SK-N-SH (cell line): ENCODE measurements around the gene RNF187. TPM values are rescaled to one million over a fixed set of nuclear protein-coding genes. Genes with fewer than 3 reads are reported as not detected.

Source experiments
- CTCF ChIA-PET: fragments of 300-600, 350-600 bp; formaldehyde crosslinking; extraction: SDS; loops from one replicate; lab custom pipeline; 2021; lab: Yijun Ruan, JAX
- POLR2A ChIA-PET: fragments of 350-600 bp; sonication (Branson Sonifier 250); formaldehyde crosslinking; extraction: SDS; loops from one replicate; lab custom pipeline; 2020; ENCODE audit warnings: antibody characterized with exemption, inconsistent platforms; lab: Yijun Ruan, JAX
- DNase-seq: peaks from one replicate; pipeline ENCODE4 v3.0.0; 2012
- H2AFZ ChIP-seq: fragments of 200-600 bp; sonication (generic); 2 replicates; pipeline ENCODE4 v1.8.1; 2016; ENCODE audit warnings: antibody characterized with exemption, mild to moderate bottlenecking, low read depth
- H3F3A ChIP-seq: fragments of 200-600 bp; sonication (generic); replicated peaks from 2 replicates; pipeline ENCODE3; 2016; ENCODE audit warnings: antibody characterized with exemption, mild to moderate bottlenecking; ENCODE audit not compliant: insufficient read depth
- H3K27ac ChIP-seq, 2 experiments: fragments of 200-500 bp in 1 of 2; fragments of 200-600 bp in 1 of 2; sonication (Bioruptor generic) in 1 of 2; sonication (generic), shearing (Covaris generic) in 1 of 2; 2 replicates each; pipeline versions ENCODE4 v1.5.1 to v1.6.1; 2014 to 2016; ENCODE audit warnings: low read depth in 2 of 2, inconsistent platforms in 1 of 2, low read length in 1 of 2, mild to moderate bottlenecking in 1 of 2, mixed read lengths in 1 of 2
- H3K27me3 ChIP-seq: fragments of 200-600 bp; sonication (generic), shearing (Covaris generic); 2 replicates; pipeline ENCODE4 v1.6.1; 2016; ENCODE audit warnings: mixed run types; ENCODE audit not compliant: insufficient read depth
- H3K36me3 ChIP-seq, 2 experiments: fragments of 200-500 bp in 1 of 2; fragments of 200-600 bp in 1 of 2; sonication (Bioruptor generic) in 1 of 2; sonication (generic) in 1 of 2; replicated peaks in 1 of 2; 2 replicates each; pipeline versions ENCODE3 to v1.5.1; 2014 to 2016; ENCODE audit warnings: low read length in 1 of 2, mild to moderate bottlenecking in 1 of 2; ENCODE audit not compliant: insufficient read depth in 2 of 2, control insufficient read depth in 1 of 2
- H3K4me1 ChIP-seq, 2 experiments: fragments of 200-500 bp in 1 of 2; fragments of 200-600 bp in 1 of 2; sonication (Bioruptor generic) in 1 of 2; sonication (generic), shearing (Covaris generic) in 1 of 2; 2 replicates each; pipeline versions ENCODE4 v1.5.1 to v1.6.1; 2014 to 2016; ENCODE audit warnings: low read depth in 1 of 2, low read length in 1 of 2, mixed run types in 1 of 2; ENCODE audit not compliant: insufficient read depth in 2 of 2, control insufficient read depth in 1 of 2
- H3K4me2 ChIP-seq: fragments of 200-600 bp; sonication (generic), shearing (Covaris generic); 2 replicates; pipeline ENCODE4 v1.6.1; 2017; ENCODE audit warnings: mixed run types
- H3K4me3 ChIP-seq, 2 experiments: fragments of 200-500 bp in 1 of 2; fragments of 200-600 bp in 1 of 2; sonication (Bioruptor generic) in 1 of 2; sonication (generic), shearing (Covaris generic) in 1 of 2; 2 replicates each; pipeline versions ENCODE4 v1.5.1 to v1.8.1; 2014 to 2016; ENCODE audit warnings: low read depth in 2 of 2, inconsistent platforms in 1 of 2, low read length in 1 of 2, mild to moderate bottlenecking in 1 of 2, mixed read lengths in 1 of 2, moderate library complexity in 1 of 2
- H3K79me2 ChIP-seq: fragments of 200-600 bp; sonication (generic); 2 replicates; pipeline ENCODE4 v1.8.1; 2017; ENCODE audit warnings: mild to moderate bottlenecking; ENCODE audit not compliant: insufficient read depth
- H3K9ac ChIP-seq: fragments of 200-600 bp; sonication (generic); 2 replicates; pipeline ENCODE4 v1.6.1; 2017; ENCODE audit warnings: mixed run types
- H3K9me2 ChIP-seq: fragments of 200-600 bp; sonication (generic); 2 replicates; pipeline ENCODE4 v1.6.1; 2017; ENCODE audit warnings: mixed run types
- H3K9me3 ChIP-seq: fragments of 200-600 bp; sonication (generic); 2 replicates; pipeline ENCODE4 v1.6.1; 2017; ENCODE audit warnings: mixed run types, mild to moderate bottlenecking, moderate library complexity
- H4K20me1 ChIP-seq: fragments of 200-600 bp; sonication (generic); 2 replicates; pipeline ENCODE4 v1.6.1; 2017; ENCODE audit warnings: mild to moderate bottlenecking, mixed run types; ENCODE audit not compliant: insufficient read depth
- CHD2 ChIP-seq: fragments of 150-350 bp; IDR thresholded peaks from 2 replicates; pipeline ENCODE4 v1.6.1; 2018; ENCODE audit warnings: low read length; ENCODE audit not compliant: partially characterized antibody
- ELF1 ChIP-seq: IDR thresholded peaks from 2 replicates; pipeline ENCODE4 v1.4.0; 2012
- EP300 ChIP-seq, 2 experiments: IDR thresholded peaks; 2 replicates each; pipeline versions ENCODE4 v1.4.0 to v1.6.1; 2012; ENCODE audit warnings: borderline replicate concordance in 1 of 2, low read depth in 1 of 2, low read length in 1 of 2
- EZH2phosphoT487 ChIP-seq: fragments of 200-600 bp; sonication (generic); IDR thresholded peaks from 2 replicates; pipeline ENCODE4 v1.6.1; 2017; ENCODE audit warnings: low read depth, mixed run types, mild to moderate bottlenecking, antibody characterized with exemption, moderate library complexity, borderline replicate concordance
- FOXJ3 ChIP-seq: sonication (generic); formaldehyde crosslinking; IDR thresholded peaks from 2 replicates; pipeline ENCODE4 v1.5.1; 2020; ENCODE audit warnings: mild to moderate bottlenecking, missing genetic modification reagents
- FOXM1 ChIP-seq: IDR thresholded peaks from 2 replicates; pipeline ENCODE4 v1.4.0; 2012; ENCODE audit warnings: low read depth, mild to moderate bottlenecking
- NFIC ChIP-seq: IDR thresholded peaks from 2 replicates; pipeline ENCODE4 v1.4.0; 2012; ENCODE audit warnings: borderline replicate concordance
- RAD21 ChIP-seq: IDR thresholded peaks from 2 replicates; pipeline ENCODE4 v1.6.1; 2012; ENCODE audit warnings: mild to moderate bottlenecking, low read length
- RXRA ChIP-seq: IDR thresholded peaks from 2 replicates; pipeline ENCODE4 v1.4.0; 2012; ENCODE audit warnings: low read depth, mild to moderate bottlenecking, borderline replicate concordance
- SMC3 ChIP-seq: IDR thresholded peaks from 2 replicates; pipeline ENCODE4 v1.6.1; 2012; ENCODE audit warnings: low read depth, low read length, improper control_type of control experiment
- TAF1 ChIP-seq: IDR thresholded peaks from 2 replicates; pipeline ENCODE4 v1.6.1; 2012; ENCODE audit warnings: low read depth, mild to moderate bottlenecking, low read length, moderate library complexity, borderline replicate concordance
- TEAD4 ChIP-seq: IDR thresholded peaks from 2 replicates; pipeline ENCODE4 v1.4.0; 2012; ENCODE audit warnings: mild to moderate bottlenecking, borderline replicate concordance; ENCODE audit not compliant: insufficient read depth
- YY1 ChIP-seq: IDR thresholded peaks from 2 replicates; pipeline ENCODE4 v1.4.0; 2012; ENCODE audit warnings: low read depth, mild to moderate bottlenecking
- WGBS: methylation state at CpG from one replicate; pipeline ENCODE4 v1.1.6; 2017; ENCODE audit warnings: low lambda C conversion rate; 5-methylcytosine and 5-hydroxymethylcytosine counted together
- polyA plus RNA-seq, 3 experiments: library from polyadenylated mRNA; depleted of rRNA; stranded (reverse); fragments of >200 nt; gene quantifications; 2 replicates each; pipeline ENCODE4 v1.2.3, GENCODE V29; 2012
- TF ChIP-seq, protein P1 (sequence below): IDR thresholded peaks from 2 replicates; pipeline ENCODE4 v1.4.0; 2012; ENCODE audit warnings: low read depth
- TF ChIP-seq, protein P2 (sequence below): IDR thresholded peaks from 2 replicates; pipeline ENCODE4; 2012
- TF ChIP-seq, protein P3 (sequence below): IDR thresholded peaks from 2 replicates; pipeline ENCODE4 v1.4.0; 2012; ENCODE audit warnings: low read depth, borderline replicate concordance
- TF ChIP-seq, protein P4 (sequence below): fragments of 200-600 bp; sonication (generic); IDR thresholded peaks from 2 replicates; pipeline ENCODE4 v1.6.1; 2017; ENCODE audit warnings: antibody characterized with exemption, mild to moderate bottlenecking, moderate library complexity

Gene RNF187
- polyA plus RNA-seq, 1 of the 3 experiments (the other 2 are of a cell fraction), result 71.1 TPM

DNA sequence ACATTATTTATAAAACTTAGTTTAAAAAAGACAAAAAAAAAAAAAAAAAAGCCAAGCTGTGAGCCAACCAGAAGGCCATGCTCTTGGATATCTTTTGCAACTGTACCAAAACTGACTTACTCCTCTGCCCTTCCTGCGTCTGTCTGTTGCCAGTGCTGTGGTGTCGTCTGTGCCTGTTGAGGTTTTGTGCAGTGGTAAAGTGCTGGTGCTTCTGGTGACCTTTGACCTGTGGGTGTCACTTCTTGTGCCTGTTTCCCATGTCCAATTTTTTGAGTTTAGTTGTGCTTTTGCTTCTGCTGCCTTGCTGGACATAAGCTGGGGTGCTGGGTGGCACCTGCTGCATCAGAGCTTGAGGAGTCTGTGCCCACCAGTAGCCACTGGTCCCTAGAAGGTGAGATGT, 41.4 kb downstream of the RNF187 start:
- POLR2A ChIA-PET, result no interaction called here
- H3K4me1 ChIP-seq, result no peaks in the 10 kb centered on the region
- CTCF ChIA-PET, result interaction anchor here (1.2 kb wide), 1 partner anchor 28 kb away, joined by 5 read pairs; no protein-coding TSS in a partner anchor
- no peak overlapping the region for H3K9ac ChIP-seq
- H3K27ac ChIP-seq, result no peak overlapping the region
- no peaks in the 10 kb centered on the region for H4K20me1 ChIP-seq
- no peaks in the 10 kb centered on the region; the same call in 1 of the 2 replicates for H3K27me3 ChIP-seq
- H3K79me2 ChIP-seq, result no peaks in the 10 kb centered on the region
- TF ChIP-seq ELF1 (no peak), SMC3 (no peak), TEAD4 (no peak)
- H3K4me2 ChIP-seq, result no peak overlapping the region
- H3K9me3 ChIP-seq, result no peaks in the 10 kb centered on the region
- H2AFZ ChIP-seq, result no peak overlapping the region
- no peaks in the 10 kb centered on the region for H3F3A ChIP-seq
- H3K4me3 ChIP-seq, result no peak overlapping the region
- no peak for DNase-seq
- whole genome bisulfite sequencing, result 8% methylated on average over 2 of the region's 2 CpGs
- no peaks in the 10 kb centered on the region for H3K36me3 ChIP-seq
- no peaks in the 10 kb centered on the region for H3K9me2 ChIP-seq

DNA sequence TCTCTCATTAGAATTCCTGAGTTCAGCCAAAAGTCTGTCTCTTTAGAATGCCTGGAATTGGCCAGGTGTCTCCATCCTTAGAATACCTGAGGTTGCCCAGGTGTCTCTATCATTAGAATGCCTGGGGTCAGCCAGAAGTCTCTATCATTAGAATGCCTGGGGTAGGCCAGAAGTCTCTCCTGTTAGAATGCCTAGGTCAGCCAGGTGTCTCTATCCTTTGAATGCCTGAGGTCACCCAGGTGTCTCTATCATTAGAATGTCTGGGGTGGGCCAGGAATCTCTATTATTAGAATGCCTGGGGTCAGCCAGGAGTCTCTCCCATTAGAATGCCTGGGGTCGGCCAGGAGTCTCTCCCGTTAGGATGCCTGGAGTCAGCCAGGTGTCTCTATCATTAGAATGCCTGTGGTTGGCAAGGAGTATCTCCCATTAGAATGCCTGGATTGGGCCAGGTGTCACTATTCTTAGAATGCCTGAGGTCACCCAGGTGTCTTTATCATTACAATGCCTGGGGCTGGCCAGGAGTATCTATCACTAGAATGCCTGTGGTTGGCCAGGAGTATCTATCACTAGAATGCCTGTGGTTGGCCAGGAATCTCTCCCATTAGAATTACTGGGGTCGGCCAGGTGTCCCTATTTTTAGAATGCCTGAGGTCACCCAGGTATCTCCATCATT, 43.0 kb downstream of the RNF187 start:
- WGBS, result 0% methylated on average over 3 of the region's 3 CpGs
- DNase-seq, result no peak
- TF ChIP-seq YY1, result no peak
- H3K79me2 ChIP-seq, result no peaks in the 10 kb centered on the region
- H3K36me3 ChIP-seq, result no peaks in the 10 kb centered on the region
- POLR2A ChIA-PET, result no interaction called here
- H3K9me2 ChIP-seq, result no peaks in the 10 kb centered on the region
- H3K9ac ChIP-seq, result no peak overlapping the region
- no peak overlapping the region for H3K4me3 ChIP-seq
- H3K27ac ChIP-seq, result no peak overlapping the region
- H3K4me2 ChIP-seq, result no peak overlapping the region
- H2AFZ ChIP-seq, result no peak overlapping the region
- H3K27me3 ChIP-seq, result no peaks in the 10 kb centered on the region; the same call in 1 of the 2 replicates
- CTCF ChIA-PET, result no interaction called here
- no peaks in the 10 kb centered on the region for H4K20me1 ChIP-seq
- no peaks in the 10 kb centered on the region for H3F3A ChIP-seq
- H3K9me3 ChIP-seq, result no peaks in the 10 kb centered on the region
- H3K4me1 ChIP-seq, result no peaks in the 10 kb centered on the region

DNA sequence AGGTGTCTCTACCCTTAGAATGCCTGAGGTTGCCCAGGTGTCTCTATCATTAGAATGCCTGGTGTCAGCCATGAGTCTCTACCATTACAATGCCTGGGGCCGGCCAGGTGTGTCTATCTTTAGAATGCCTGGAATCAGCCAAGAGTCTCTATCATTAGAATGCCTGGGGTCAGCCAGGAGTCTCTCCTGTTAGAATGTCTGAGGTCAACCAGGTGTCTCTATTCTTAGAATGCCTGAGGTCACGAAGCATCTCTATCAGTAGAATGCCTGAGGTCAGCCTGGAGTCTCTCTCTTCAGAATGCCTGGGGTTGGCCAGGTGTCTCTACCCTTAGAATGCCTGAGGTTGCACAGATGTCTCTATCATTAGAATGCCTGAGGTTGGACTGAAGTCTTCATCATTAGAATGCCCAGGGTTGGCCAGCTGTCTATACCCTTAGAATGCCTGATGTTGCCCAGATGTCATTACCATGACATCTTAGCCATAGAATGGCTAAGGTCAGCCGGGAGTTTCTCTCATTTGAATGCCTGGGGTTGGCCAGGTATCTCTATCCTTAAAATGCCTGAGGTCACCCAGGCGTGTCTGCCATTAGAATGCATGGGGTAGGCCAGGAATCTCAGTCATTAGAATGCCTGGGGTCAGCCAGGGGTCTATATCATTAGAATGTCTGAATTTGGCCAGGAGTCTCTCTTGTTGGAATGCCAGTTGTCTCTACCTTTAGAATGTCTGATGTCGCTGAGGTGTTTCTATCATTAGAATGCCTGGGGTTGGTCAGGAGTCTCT, 44.0 kb downstream of the RNF187 start:
- CTCF ChIA-PET, result no interaction called here
- TF ChIP-seq FOXM1, result no peak
- TF ChIP-seq, protein P1, sequence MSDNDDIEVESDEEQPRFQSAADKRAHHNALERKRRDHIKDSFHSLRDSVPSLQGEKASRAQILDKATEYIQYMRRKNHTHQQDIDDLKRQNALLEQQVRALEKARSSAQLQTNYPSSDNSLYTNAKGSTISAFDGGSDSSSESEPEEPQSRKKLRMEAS, result no peak
- no peak for TF ChIP-seq RAD21
- TF ChIP-seq, protein P2, sequence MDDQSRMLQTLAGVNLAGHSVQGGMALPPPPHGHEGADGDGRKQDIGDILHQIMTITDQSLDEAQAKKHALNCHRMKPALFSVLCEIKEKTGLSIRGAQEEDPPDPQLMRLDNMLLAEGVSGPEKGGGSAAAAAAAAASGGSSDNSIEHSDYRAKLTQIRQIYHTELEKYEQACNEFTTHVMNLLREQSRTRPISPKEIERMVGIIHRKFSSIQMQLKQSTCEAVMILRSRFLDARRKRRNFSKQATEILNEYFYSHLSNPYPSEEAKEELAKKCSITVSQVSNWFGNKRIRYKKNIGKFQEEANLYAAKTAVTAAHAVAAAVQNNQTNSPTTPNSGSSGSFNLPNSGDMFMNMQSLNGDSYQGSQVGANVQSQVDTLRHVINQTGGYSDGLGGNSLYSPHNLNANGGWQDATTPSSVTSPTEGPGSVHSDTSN, result no peak
- TF ChIP-seq FOXJ3 (CRISPR knock-in tag), result no peak
- no peak for TF ChIP-seq EZH2phosphoT487
- TF ChIP-seq SMC3, result no peak
- TF ChIP-seq RXRA, result no peak
- no peak for TF ChIP-seq EP300 (IDR thresholded peaks at IDR 0.05; ENCODE audit: borderline replicate concordance in 1 of 2, low read depth in 1 of 2, low read length in 1 of 2)
- no peak for TF ChIP-seq NFIC
- no peak for TF ChIP-seq TAF1
- TF ChIP-seq, protein P3, sequence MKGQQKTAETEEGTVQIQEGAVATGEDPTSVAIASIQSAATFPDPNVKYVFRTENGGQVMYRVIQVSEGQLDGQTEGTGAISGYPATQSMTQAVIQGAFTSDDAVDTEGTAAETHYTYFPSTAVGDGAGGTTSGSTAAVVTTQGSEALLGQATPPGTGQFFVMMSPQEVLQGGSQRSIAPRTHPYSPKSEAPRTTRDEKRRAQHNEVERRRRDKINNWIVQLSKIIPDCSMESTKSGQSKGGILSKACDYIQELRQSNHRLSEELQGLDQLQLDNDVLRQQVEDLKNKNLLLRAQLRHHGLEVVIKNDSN, result no peak
- TF ChIP-seq, protein P4, sequence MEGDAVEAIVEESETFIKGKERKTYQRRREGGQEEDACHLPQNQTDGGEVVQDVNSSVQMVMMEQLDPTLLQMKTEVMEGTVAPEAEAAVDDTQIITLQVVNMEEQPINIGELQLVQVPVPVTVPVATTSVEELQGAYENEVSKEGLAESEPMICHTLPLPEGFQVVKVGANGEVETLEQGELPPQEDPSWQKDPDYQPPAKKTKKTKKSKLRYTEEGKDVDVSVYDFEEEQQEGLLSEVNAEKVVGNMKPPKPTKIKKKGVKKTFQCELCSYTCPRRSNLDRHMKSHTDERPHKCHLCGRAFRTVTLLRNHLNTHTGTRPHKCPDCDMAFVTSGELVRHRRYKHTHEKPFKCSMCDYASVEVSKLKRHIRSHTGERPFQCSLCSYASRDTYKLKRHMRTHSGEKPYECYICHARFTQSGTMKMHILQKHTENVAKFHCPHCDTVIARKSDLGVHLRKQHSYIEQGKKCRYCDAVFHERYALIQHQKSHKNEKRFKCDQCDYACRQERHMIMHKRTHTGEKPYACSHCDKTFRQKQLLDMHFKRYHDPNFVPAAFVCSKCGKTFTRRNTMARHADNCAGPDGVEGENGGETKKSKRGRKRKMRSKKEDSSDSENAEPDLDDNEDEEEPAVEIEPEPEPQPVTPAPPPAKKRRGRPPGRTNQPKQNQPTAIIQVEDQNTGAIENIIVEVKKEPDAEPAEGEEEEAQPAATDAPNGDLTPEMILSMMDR, result no peak
- TF ChIP-seq CHD2, result no peak

More for the DNA sequence above, 44.0 kb downstream of the RNF187 start:
- DNase-seq, result no peak
- Histone ChIP-seq H3F3A (no peaks in the 10 kb centered on the region), H2AFZ (no peak overlapping the region), H3K4me3 (no peak overlapping the region), H3K4me2 (no peak overlapping the region), H3K9me3 (no peaks in the 10 kb centered on the region), H3K4me1 (no peaks in the 10 kb centered on the region), H4K20me1 (no peaks in the 10 kb centered on the region), H3K9me2 (no peaks in the 10 kb centered on the region), H3K79me2 (no peaks in the 10 kb centered on the region), H3K36me3 (no peaks in the 10 kb centered on the region), H3K27ac (no peak overlapping the region), H3K9ac (no peak overlapping the region), H3K27me3 (no peaks in the 10 kb centered on the region; the same call in 1 of the 2 replicates)
- 22% methylated on average over 5 of the region's 5 CpGs for WGBS
- POLR2A ChIA-PET, result no interaction called here
